ENCODE data around the gene PSKH1.
"Not testable (repeated sequence)": the region's sequence is repeated elsewhere in the genome, so short reads cannot be mapped to it uniquely, and the experiment has no call there.

The PSKH1 gene

GRCh38 chr16:67892899-67893742 is at the start of gene PSKH1:
Gene PSKH1, plus strand, starts transcription at chr16:67893254. Its CDS starts 15,496 bp downstream, at chr16:67908750.
- peak; percentile 54 for DNase-seq

- no peak for DNase-seq
These were observed 49.7 kb upstream of the PSKH1 start for GRCh38 chr16:67843343-67843765.

- DNase-seq, result no peak
These were observed 48.6 kb upstream of the PSKH1 start for GRCh38 chr16:67844497-67844896.

- no peak for DNase-seq
These were observed 47.6 kb upstream of the PSKH1 start for GRCh38 chr16:67845291-67846062.

- DNase-seq, result no peak
These were observed 47.1 kb upstream of the PSKH1 start for GRCh38 chr16:67846063-67846319.

- DNase-seq, result peak; percentile 51
These were observed 46.6 kb upstream of the PSKH1 start, which contains the start of gene NUTF2 for GRCh38 chr16:67846320-67847063. Gene NUTF2, plus strand, starts transcription at chr16:67846933. Its CDS starts 18,198 bp downstream, at chr16:67865131.

GRCh38 chr16:67847064-67847861 is 45.8 kb upstream of the PSKH1 start, which contains the start of gene CENPT:
Gene CENPT, minus strand, starts transcription at chr16:67847693. Its CDS starts 13,834 bp downstream, at chr16:67833859.
- no peak for DNase-seq

- no peak for DNase-seq
These were observed 44.9 kb upstream of the PSKH1 start for GRCh38 chr16:67848118-67848517.

- DNase-seq, result no peak
These were observed 39.4 kb upstream of the PSKH1 start for GRCh38 chr16:67853670-67854069.

- no peak for DNase-seq
These were observed 37.3 kb upstream of the PSKH1 start for GRCh38 chr16:67855789-67856188.

GRCh38 chr16:67856927-67857546 is 36.0 kb upstream of the PSKH1 start:
- no peak for DNase-seq

- DNase-seq, result peak; percentile 62
These were observed 35.4 kb upstream of the PSKH1 start for GRCh38 chr16:67857547-67858233.

- no peak for DNase-seq
These were observed 34.6 kb upstream of the PSKH1 start for GRCh38 chr16:67858500-67858899.

GRCh38 chr16:67860589-67861398 is 32.3 kb upstream of the PSKH1 start:
- no peak for DNase-seq

GRCh38 chr16:67861877-67862276 is 31.2 kb upstream of the PSKH1 start:
- DNase-seq, result no peak

- no peak for DNase-seq
These were observed 30.2 kb upstream of the PSKH1 start for GRCh38 chr16:67862623-67863583.

GRCh38 chr16:67864044-67864443 is 29.0 kb upstream of the PSKH1 start:
- DNase-seq, result not testable (repeated sequence)

- no peak for DNase-seq
These were observed 28.5 kb upstream of the PSKH1 start for GRCh38 chr16:67864594-67864993.

- no peak for DNase-seq
These were observed 27.7 kb upstream of the PSKH1 start for GRCh38 chr16:67865318-67865717.

Data from NCI-H2029 treated with DMSO at 0.1 percent for 48 hours (cell line).